HG03025 (cell line): ENCODE results near the gene CHIC2.

Source experiments
- ATAC-seq: cut with Tn5 transposase; IDR thresholded peaks from one replicate; pipeline ENCODE4 v1.9.1; 2021; ENCODE audit warnings: mild to moderate bottlenecking, moderate library complexity; ENCODE audit not compliant: unreplicated experiment, low FRiP score

Gene CHIC2

DNA sequence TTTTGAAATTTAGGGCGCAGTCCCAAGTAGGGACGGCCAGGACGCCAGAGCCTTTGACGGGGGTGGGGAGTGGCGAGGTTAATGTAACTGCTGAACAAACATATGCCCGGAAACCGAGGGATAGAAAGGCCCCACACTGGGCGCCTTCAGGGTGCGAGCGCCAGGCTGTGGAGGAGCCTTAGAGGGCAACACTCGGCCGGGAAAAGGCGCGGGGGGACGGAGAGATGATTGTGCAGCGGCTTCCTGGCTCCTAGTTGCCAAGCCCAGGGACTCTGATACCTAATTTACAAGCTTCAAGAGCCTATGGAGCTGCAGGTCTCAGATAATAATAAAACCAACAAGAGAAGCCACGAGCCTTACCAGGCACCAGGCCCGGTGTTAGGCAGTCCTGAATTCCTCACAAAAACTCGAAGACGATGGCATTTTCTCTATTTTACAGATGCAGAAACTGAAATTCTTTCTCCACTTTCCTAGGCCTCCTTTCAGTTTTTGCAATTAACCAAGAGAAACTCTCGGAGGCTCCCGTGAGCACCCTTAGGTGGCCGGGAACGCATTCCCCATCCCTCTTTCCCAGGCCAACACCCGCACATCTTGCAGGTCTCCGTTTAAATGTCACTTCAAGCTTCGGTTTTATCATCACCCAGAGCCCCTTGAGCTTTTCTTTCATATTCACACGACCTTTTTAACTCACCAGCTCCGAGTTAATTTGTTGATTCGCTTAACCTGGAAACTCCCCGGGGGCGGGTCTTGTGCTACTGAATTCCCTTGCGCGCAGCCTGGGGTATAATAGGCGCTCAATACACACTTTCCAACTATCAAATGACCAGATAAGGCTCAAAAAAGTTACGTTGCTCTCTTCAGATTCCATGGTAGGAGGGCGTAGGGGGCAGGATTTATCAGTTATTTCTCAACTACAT is 29.2 kb upstream of the CHIC2 start:
- ATAC-seq: no peak

DNA sequence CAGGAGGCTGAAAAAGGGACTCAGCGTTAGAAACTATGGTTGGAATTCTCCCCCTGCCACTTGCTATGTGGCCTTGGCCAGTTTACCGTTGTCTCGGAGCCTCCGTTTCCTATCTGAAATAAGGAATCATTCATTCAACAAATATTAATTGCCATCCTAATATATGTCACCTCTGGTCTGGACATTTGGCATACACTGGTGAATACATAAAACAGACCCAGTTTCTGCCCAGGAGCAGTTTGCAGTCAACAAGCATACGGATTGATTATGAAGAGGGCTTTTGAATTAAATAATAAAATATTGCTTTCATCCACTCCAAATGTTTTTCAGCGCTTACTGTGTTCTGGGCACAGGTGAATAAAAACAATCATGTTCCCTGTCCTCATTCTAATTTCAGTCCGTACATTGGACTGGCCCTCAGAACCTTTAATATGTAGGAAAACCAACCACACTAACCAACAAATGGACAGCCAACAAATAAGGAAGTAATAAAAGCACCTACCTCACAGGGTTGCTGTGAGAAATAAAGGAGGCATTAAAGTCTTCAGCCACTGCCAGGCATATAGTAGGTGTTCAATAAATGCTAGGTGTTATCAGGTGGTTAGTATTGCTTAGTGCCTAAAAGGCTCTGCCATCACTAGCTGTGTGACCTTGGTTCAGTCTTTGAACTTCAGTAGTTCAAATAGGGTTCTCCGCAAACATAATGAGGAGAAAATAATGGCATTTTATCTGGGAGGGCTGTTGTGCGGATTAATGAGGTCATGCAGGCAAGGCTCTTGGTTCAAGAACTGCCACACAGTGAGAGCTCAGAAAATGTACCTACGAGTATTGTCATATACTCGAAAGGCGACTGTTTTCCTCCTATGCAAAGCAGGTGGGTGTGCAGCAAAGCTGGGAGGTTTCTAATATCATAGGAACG is 28.3 kb upstream of the CHIC2 start:
- ATAC-seq: no peak

DNA sequence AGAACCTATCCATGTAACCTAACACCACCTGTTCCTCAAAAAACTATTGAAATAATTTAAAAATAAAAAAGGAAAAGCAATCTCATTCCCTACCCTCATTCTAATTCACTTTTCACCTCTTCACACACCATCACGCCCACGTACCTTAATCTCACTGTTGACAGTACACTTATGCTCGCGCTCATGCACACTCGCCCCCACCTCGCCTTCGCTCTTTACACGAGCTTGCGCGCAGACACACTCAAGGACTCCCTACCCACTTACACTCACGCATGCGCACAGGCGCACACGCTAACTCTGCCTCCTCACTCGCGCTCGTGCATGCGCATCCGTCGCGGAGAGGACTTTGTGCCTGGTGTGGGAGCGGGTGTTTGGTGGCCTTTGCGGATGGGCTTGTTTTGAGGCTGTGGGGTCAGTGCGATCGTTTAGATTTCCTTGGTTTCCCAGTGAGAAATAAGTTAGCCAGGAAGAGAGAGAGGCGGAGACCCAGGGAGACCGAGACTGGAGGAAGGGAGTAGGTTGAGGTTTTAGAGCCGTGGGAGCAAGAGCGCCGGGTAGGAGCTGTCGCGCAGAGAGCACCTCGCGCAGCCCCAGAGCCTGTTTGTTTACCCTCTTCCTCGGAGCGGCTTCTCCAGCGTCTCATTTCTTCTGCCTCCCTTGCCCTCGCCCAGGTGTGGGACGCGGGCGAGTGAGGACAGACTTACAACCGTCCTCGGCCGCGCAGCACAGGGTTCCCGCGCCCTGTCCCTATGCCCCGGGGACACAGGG is 27.4 kb upstream of the CHIC2 start:
- peak; percentile 75 for ATAC-seq

GRCh38 chr4:54090804-54091623 is 26.6 kb upstream of the CHIC2 start:
- peak; percentile 63 for ATAC-seq

- no peak for ATAC-seq
Measured at GRCh38 chr4:54090404-54090803, 26.0 kb upstream of the CHIC2 start.

DNA sequence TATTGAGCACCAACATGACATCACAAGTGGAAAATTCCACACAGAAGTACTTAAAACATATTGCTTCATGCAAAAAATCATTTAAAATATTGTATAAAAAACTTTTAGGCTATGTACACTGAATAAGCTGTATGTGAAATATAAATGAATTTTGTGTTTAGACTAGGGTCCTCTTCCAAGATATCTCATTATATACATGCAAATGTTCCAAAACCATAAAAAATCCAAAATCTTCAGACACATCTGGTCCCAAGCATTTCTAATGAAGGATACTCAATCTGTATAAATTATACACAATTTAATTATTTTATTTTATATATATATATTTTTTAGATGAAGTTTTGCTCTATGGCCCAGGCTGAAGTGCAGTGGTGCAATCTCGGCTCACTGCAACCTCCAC is 25.5 kb upstream of the CHIC2 start:
- no peak for ATAC-seq

- ATAC-seq: no peak
Measured at GRCh38 chr4:54085284-54085683, 20.9 kb upstream of the CHIC2 start.

GRCh38 chr4:54082168-54082567 is 17.8 kb upstream of the CHIC2 start:
- ATAC-seq: no peak

- no peak for ATAC-seq
Measured at GRCh38 chr4:54077812-54078211, 13.4 kb upstream of the CHIC2 start.

DNA sequence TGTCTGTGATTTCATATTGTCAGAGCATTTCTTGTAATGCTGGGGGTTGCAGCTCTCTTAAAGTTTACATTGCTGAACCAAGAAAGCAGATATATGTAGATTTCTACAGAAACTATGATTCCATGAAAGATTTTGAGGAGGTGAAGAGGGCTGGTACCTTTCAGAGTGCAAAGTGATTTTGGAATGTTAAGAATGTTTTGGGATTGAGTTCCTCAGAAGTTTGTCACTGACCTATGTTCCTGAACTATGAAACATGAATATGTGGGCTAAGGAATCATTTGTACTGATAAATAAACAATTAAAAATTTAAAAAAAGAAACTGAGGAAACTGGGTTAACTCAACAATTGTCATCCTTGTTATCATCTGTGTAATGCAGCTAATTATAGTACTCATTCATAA is 12.3 kb upstream of the CHIC2 start:
- ATAC-seq: no peak

DNA sequence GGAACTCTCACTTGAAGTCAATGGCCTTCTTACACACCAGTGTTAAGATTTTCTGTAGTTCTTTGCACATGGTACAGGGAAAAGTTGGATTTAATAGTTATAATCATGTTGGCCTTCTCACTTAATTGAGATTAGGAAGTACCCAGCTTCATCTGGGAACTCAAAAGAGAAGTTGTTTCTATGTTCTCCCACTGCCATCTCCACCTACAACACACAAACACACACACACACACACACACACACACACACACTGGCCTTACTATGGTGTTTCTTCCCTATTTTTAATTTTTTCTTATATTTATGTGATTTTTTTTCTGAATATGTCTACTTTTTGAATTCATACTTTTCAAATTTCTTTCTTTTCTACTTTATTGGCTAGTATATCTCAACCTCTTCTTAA is 10.0 kb upstream of the CHIC2 start:
- ATAC-seq: no peak

- ATAC-seq: no peak
Measured at GRCh38 chr4:54073271-54073880, 9.0 kb upstream of the CHIC2 start.

- no peak for ATAC-seq
Measured at GRCh38 chr4:54067166-54067565, 2.8 kb upstream of the CHIC2 start.

- ATAC-seq: no peak
Measured at GRCh38 chr4:54066718-54067129, 2.3 kb upstream of the CHIC2 start.

GRCh38 chr4:54066088-54066415 is 1.6 kb upstream of the CHIC2 start:
- no peak for ATAC-seq

DNA sequence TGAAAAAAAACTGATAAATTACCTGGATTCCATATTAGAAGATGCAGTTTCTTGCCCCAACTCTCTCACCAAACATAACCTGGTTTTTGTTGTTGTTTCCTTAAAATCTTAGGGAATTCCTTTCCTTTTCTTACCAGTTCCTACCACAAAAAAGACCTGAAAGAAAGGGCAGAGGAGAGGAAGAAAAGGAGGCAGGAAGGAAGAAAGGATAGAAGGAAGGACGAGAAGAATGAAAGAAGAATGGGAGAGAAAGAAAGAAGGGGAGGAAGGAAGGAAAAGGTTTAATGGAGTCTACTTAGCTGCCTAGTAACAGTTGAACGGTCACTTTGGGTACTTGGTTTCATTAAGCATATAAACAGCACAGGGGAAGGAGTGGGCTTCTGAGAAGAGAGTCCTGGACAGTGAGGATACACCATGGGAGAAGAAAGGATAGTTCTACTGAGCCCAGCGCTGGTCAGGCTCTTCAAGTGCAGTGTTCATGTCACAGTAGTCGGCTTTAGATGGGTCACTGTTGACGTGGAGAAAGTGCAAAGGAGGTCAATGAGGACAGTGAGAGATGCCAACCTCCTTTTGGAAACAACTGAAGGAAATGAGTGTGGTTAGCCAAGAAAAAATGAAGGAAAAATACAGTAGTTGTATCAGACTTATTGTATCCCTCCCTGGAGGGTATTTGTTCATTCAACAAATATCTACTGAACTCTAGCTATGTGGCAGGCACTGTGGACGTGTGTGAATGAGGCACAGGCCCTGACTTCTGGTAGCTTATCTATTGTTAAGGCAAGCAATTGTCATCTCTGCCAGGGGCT is 1.1 kb upstream of the CHIC2 start:
- ATAC-seq: no peak

DNA sequence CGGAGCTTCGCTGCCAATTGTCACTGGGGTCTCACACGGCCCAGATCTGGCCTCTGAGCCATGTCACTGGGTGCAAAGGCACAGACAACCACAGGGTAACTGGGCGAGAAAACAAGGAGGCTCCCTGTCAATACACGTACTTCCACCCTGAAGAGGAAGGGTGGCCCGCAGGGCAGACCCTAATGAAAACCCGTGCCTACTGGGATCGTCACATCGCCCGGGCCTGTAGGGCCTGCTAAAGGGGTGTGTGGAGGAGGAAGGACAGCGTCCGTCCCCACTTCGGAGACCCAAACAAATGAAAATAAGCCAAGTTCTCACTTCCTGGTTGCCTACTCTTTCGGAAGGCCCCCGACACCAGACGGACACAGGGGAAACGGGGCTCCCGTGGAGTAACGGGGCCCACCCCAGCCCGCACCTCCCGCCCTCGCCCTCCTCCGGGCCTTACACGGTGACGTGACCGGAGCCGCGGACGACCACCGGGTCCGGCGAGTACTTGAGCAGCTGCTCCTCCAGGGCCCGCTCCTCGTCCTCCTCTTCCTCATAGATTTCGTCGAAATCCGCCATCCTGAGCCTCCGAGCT is 578 bp downstream of the CHIC2 start:
- ATAC-seq: peak; percentile 35

GRCh38 chr4:54063229-54063628 is 1.2 kb downstream of the CHIC2 start:
- ATAC-seq: no peak
